NT2/D1 (cell line): ENCODE measurements around the gene PTPN1.

Experiments used
- YY1 ChIP-seq: IDR thresholded peaks from 2 replicates; pipeline ENCODE4 v1.6.1; 2011; ENCODE audit not compliant: insufficient read length, insufficient read depth
- ZNF274 ChIP-seq: IDR thresholded peaks from 2 replicates; pipeline ENCODE4 v1.6.1; 2011; ENCODE audit warnings: mild to moderate bottlenecking, low read depth, low read length

DNA sequence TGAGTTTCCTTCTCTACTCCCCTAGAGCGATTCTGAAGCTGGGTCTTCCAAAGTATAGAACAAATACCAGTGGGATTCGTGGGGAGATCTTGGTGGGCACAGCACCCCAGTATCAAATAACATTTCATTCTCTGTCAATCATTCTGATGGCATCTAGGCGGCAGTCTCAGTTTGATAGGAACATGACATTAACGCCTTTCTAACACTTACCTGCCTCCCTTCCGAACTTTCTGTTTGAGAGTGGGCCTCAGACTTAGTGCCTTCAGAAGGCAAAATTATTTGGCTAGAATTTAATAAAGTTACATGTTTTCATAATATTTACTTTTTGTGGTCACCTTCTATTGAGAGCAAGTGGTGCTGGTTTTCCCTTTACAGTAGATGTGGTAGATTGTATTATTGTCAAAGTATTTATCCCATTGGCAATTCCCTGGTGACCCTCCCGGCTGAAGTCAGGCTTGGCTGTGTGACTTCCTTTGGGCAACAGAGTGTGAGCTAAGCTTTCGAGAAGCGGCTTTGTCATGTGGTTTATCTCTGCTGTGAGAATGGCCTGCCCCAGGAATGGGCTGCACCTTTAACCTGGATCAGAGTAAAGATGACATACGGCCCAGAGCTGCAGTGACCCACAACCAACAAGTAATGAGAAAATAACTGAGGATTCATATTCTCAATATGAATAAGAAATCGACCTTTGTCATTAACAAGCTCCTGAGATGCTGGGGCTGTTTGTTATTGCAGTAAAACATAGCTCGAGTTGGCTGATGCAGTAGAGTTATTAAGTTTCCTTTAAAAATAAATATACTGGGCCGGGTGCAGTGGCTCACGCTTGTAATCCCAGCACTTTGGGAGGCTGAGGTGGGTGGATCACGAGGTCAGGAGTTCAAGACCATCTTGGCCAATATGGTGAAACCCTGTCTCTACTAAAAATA lies 45.2 kb upstream of the PTPN1 start:
- TF ChIP-seq YY1 (no peak), ZNF274 (no peak)
